Measurements from ENCODE around the gene PLEKHH1.

DNA sequence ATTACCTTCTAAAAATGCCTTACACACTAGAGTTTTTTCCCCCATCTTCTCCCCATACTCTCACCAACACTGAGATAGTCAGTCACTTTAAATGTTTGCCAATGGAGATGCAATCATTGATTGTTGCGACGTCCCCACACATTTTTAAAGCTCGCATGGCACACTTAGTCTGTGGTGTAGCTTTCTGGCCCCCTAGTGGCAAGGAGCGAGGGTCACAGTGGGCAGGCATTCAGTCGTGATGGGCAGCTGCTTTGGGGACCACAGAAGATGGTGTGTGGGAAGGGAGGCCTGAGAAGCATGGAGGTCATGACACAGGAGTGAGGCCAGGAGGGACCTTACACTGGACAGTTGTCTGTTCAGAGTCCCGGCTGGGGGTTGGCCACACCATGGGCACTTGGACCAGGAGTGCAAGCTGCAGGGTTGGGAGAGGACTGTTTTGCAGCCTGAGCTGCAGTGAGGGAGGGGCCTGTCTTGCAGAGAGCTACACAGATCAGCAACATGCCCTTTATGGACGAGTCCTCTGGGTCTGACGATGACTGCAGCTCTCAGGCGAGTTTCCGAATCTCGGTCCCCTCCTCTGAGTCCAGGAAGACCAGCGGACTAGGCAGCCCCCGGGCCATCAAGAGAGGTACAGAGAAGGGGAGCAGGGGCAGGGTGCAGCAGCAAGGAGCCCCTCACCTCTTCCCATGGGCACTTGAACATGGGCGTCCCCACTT, 38.3 kb downstream of the PLEKHH1 start:
- peak; percentile 80 for TF ChIP-seq CTCF (IDR thresholded peaks at IDR 0.05; ENCODE audit: poor library complexity)
- TF ChIP-seq EZH2 (IDR thresholded peaks at IDR 0.05; ENCODE audit: borderline replicate concordance): no peak
